GM21576 (cell line): ENCODE data around the gene CPA3.

ENCODE experiments used
- ATAC-seq: cut with Tn5 transposase; IDR thresholded peaks from one replicate; pipeline ENCODE4 v1.9.1; 2021; ENCODE audit warnings: mild to moderate bottlenecking, moderate library complexity; ENCODE audit not compliant: unreplicated experiment

Gene CPA3

DNA sequence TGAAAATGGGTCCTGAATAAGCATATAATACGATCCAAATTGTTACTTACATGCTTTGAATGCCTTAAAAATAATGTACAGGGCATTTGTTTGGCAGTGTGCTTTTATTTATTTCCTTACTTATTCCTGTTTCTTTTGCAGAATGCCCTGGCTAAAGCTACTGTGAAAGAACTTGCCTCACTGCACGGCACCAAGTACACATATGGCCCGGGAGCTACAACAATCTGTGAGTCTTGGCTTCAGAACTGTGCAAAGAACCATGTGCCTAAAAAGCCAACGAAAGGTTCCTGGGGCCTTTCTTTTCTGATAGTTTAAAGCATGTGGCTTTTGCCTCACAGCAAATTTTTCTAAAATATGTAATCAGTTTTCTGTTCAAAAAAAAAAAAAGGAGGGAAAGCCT, 7.8 kb upstream of the CPA3 start:
- ATAC-seq, result no peak

DNA sequence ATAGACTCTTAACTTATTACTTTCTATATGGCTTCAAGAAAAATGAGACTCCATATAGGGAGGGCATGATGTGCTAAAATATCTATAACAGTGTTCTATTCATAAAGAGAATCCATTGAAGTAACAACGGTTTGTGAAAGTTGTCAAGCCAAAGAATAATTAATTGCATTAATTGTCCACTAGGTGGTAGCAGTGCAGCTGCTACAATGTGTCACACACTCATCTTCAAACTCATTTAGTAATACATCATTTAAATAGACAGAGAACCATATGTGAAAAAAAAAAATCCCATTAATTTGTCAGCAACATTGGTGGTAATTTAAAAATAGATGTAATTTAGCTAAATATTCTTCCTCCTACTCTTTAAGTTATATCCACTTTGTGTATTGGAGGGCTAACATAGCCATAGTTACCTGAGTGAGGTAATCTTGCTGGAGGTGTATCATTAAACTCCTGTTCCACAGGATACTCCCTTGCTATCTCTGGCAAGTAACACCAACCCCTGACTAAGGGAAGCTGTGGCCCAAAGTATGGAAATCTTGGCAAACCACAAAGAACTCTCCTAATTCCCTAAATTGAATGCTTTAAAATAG, 3.7 kb upstream of the CPA3 start:
- ATAC-seq, result peak; percentile 78

DNA sequence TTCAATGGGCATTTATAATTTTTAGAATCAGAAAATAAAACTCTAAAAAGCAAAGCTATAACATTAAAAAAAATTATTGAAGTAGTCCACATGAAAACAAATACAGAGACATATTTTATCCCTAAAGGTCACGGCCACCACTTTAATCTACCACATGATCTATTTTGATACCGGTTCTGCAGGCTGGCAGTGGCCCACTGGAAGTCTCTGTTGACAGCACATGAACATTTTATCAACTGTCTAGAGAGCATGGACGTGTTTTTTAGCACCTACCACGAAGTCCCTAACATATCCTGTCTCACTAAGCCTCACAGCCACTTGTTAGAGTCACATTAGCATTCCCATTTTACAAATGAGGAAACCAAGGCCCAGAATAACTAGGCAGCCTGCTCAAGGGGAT, 1.8 kb upstream of the CPA3 start:
- no peak for ATAC-seq

- ATAC-seq, result no peak
Measured at GRCh38 chr3:148863814-148864213, 1.3 kb upstream of the CPA3 start.

GRCh38 chr3:148866261-148866660, 1.2 kb downstream of the CPA3 start:
- no peak for ATAC-seq

DNA sequence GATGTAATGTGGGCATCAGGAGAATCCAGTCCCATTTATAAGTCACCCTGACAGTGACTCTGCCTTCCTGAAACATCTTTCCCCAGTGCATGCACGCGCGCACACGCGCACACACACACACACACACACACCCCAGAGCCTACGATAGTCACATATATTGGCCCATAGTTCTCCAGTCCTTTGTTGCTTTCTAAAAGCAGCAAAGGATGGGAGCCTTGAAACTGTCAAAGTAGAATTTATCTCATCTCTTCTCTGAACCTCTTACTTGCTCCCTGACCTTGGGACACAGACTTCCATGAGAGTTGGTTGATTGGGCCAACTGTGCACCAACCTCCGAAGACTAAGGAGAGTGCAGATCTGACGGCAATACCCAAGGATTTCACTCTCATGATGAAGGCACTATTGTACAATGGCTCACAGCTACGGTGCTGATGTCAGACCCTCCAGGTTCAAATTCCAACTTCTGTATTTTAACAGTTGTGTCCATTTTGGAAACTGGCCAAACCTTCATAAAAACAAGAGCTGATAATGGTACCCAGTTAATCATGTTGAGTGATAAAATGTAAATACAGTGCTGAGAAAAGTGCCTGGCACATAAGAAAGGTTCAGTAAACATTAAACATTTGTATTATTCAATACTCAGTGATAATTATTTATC, 8.3 kb downstream of the CPA3 start:
- ATAC-seq, result no peak

DNA sequence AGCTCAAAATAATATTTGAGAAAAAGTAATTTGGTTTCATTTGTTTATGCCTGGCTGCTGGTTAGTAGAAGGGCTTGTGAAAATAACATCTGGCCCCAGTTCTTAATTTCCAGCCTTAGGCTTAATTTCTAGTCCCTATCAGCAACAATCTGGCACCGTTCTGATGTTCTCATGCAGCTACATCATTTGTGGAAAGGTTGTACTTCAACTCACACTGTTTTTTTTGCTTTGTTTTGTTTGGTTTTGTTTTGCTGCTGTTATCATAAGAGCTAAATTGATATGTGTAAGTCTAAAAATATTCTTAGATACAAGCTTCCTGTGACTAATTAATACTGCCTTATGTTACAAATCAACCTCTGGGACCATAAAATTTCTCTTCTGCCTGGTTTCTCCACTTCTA, 8.9 kb downstream of the CPA3 start:
- no peak for ATAC-seq

- no peak for ATAC-seq
Measured at GRCh38 chr3:148878095-148878494, 13.0 kb downstream of the CPA3 start.

DNA sequence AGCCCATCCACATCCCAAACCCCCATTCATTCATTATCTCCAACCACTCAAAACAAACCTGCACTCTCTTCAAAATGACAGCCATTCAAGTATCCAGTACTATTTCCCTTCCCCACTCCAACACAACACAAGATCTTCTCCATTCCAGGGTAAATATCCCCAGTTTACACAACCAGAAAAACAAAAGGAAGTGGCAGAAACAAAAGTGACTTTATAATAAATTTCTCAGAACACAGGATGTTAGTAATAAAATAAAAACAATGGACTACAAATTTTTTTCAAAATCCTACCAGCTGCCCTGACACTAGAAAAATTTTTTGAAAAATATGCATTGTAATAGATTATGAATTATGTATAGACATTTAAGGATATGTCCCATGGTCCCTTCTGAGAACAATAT, 14.2 kb downstream of the CPA3 start:
- no peak for ATAC-seq

GRCh38 chr3:148880681-148881080, 15.6 kb downstream of the CPA3 start:
- no peak for ATAC-seq

DNA sequence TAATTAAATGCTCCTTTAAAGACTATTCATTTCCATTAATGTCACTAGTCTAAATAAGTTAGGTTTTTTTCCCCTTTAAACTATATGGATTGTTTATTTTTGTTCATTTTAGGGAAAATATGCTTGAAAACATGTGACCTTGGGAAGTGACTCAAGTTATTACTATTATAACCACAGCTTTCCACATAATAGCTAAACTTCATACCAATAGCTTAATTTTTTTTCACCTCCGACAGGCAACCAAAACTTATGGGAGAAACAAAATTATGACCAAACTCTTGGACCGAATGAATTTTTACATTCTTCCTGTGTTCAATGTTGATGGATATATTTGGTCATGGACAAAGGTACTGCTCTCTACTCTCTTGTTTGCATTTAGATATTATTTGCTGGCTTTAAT, 16.2 kb downstream of the CPA3 start:
- no peak for ATAC-seq

DNA sequence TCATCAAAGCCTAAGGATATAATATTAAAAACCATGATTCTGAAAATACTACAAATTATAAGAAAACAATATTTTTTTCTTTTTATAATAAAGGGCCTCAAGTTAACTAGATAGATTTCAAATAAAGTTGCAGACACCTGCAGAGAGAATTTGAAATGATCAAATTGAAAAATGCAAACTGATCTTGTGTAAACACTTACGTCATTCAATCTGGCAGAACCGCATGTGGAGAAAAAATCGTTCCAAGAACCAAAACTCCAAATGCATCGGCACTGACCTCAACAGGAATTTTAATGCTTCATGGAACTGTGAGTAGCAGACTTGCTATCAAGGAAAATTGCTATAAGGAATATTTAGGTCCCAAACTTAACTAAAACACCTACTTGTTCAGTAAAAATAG, 17.2 kb downstream of the CPA3 start:
- no peak for ATAC-seq

DNA sequence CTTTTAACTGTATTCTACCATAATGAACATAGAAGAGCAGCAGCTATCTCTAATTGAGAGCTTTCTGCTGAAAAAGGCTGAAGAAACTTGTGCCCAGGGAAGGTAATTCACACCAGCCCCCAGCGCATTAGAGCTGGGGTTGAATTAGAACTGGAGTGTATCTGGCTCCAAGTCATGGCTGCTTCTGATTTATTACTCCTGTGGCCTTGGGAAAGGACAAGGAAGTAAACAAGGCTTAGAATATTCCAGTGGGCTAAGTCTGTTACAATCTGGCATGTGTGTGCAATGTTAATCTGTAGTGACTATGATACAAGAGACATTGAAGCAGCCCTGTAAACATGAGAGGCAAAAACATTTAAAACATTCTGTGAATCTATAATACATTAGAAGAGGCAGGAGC, 18.1 kb downstream of the CPA3 start:
- no peak for ATAC-seq

- ATAC-seq, result no peak
Measured at GRCh38 chr3:148884261-148884660, 19.2 kb downstream of the CPA3 start.

DNA sequence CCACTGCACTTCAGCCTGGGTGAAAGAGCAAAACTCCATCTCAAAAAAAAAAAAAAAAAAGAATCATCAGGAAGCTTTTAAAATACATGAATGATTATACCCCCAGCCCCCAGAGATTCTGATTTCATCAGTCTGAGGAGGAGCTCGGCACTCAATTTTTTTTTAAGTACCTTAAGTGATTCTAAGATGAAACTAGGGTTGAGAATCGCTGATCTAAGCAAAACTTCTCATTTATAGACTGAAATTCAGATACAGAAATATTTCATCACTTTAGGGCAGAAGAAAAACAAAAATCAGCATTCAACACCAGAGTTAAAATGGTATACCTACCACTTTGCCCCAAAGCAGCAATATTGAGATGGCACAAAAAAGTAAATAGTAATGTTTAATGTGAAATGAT, 24.7 kb downstream of the CPA3 start:
- no peak for ATAC-seq

DNA sequence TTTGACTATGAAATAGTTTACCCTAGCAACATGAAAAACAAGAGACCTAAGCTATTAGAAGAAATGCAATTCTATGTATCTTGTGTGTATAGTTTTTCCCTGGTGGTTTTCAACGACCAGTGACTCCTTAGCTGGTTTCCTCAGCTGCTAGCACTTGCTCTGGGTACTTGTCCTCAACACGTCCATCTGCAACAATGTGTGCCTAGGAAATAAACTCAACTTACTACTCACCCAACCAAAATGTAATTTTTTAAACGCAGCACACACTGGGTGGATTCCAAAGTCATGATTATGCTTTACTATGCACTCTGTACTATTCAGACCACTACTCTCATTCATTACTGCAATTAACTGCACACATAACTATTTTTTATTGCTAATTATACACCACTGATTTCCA, 31.0 kb downstream of the CPA3 start:
- ATAC-seq, result no peak

DNA sequence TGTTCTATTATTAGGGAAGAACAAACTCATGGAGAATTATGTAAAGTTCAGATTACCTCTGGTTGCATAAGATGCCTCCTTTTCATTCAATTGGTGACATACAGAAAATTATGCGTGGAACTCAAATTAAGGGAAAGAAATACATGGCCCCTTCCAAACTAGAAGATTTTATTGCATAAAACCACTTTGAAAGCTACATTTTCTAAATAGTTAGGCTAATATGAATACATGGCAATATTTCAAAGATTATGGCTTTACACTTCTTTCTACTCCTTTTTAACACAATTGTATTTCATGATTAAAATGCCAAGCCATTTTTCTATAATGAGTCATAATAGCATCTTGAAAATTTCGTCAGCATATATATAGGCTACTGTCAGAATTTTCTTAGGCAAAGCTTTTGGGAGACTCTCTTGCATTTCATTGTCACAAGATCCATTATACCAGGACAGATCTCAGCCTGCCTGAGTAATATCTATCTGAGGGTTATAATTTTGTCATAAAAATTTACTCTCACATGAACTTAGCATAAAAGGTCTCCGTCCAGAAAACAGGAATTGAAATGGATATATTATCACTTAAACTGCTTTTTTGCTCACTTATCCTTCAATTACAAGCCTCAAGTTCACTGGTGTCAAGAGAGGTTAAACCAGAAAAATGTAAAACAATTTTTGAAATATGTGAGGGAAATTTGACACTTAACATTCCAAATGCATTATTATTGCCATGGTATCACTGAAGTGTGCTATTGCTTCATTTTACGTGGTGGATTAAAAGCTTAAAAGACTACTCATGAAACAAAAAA, 37.1 kb downstream of the CPA3 start:
- ATAC-seq, result no peak

DNA sequence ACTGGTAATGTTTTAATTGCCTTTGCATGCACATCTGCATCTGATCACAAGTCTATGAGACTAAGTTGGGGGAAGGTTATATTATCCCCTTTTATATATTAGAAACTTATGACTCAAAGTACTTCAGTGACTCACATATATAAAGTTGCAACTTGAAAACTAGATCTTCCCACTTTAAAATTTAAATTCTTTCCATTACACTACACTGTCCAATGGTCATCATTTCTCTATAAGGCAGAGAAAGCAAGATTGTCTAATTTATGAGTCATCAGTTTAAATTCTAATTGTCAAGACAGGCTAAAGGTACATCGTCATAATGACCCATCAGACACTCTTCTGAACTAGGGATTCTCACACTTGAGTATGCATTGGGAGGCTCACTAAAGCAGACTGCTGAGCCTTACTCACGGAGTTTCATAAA, 37.9 kb downstream of the CPA3 start:
- ATAC-seq, result no peak

DNA sequence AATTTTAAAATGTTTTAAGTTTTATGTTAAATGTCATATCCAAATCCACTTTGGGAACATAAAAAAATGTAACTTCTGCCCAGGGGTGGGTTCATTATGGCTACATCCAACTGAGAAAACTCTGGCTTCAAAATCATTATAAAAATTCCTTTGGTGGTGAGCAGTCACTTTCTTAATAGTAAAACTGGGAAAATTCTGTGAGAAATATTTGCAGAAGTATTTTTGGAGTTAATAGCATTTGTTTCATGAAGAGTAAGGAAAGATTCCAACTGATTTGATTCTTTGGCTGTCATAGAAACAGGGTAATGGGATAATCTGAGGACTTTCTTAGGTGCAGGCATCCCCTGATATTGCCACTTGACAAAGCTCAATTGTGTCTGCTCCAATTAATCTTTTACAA, 38.8 kb downstream of the CPA3 start:
- ATAC-seq, result no peak

DNA sequence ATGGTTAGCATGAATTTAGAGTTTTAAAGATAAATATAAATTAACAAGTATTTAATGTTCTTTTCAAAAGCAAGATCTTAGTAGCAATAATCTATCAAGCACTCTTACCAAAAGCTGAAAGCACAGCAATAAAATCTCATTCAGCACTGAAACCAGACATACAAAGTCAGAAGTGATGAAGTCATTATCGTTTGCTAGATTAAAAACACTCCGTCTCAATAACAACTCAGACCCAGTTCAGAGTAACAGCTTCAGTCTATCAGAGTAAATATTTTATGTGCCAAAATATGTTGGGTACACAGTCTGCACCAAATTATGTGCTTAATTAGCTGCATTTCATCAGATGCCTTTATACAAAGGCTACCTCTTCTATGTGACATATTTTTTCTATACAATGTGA, 41.6 kb downstream of the CPA3 start:
- ATAC-seq, result no peak

DNA sequence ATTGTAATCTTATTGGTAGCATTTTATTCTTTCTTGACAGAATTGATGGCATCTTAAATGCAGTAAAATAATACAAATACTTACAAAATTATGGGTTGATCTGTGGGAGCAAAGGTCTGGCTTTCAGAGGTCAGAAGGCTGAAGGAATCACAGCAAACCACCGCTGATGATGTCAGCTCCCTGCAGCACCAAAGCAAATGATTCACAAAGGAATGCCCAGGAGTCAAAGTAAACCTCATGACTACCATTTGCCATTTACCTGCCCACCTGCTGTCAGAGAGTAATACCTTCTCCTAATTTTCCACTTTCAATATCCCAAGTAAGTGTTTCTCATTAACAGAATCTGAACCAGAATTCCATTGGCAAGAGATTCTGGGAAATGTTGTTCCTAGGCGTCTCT, 46.1 kb downstream of the CPA3 start:
- ATAC-seq, result no peak

- ATAC-seq, result no peak
Measured at GRCh38 chr3:148911592-148911991, 46.5 kb downstream of the CPA3 start.
